Caco-2 (cell line): ENCODE data around the gene ERGIC1. TPM values are rescaled to one million over a fixed set of nuclear protein-coding genes. Genes with fewer than 3 reads are reported as not detected.

Source experiments
- BruUV-seq: library from RNA; stranded (reverse); fragments of 400-500 nt; replicated peaks from 2 replicates; lab custom pipeline; 2021; lab: Mats Ljungman, UMichigan
- CTCF ChIA-PET: fragments of 300-600 bp; sonication (Branson Sonifier 250); formaldehyde crosslinking; loops from one replicate; lab custom pipeline; 2022; ENCODE audit warnings: antibody characterized with exemption; lab: Charles Lee
- POLR2A ChIA-PET: fragments of 300-600 bp; sonication (Branson Sonifier 250); formaldehyde crosslinking; loops from one replicate; lab custom pipeline; 2022; ENCODE audit warnings: antibody characterized with exemption; lab: Charles Lee
- DNase-seq, 2 experiments: peaks; one replicate each; pipeline versions ENCODE4 v3.0.0 to v3.0.0-alpha.2; 2020 to 2022
- H3K27me3 ChIP-seq: replicated peaks from 2 replicates; pipeline ENCODE4 v1.6.0; 2011; ENCODE audit warnings: low read length; ENCODE audit not compliant: control insufficient read depth, insufficient read depth
- H3K36me3 ChIP-seq: 2 replicates; pipeline ENCODE4 v1.5.1; 2011; ENCODE audit warnings: low read length; ENCODE audit not compliant: control insufficient read depth, insufficient read depth
- H3K4me1 ChIP-seq: fragments of 250-450 bp; sonication (Bioruptor Pico); 2 replicates; pipeline ENCODE4 v1.5.1; 2020; ENCODE audit warnings: mild to moderate bottlenecking
- H3K4me3 ChIP-seq: 2 replicates; pipeline ENCODE4 v1.5.1; 2011; ENCODE audit warnings: low read depth, mild to moderate bottlenecking, control low read depth, low read length
- H3K9me3 ChIP-seq: fragments of 250-450 bp; sonication (Bioruptor Pico); 2 replicates; pipeline ENCODE4 v1.5.1; 2020; ENCODE audit warnings: mild to moderate bottlenecking, moderate library complexity
- H3K27ac Mint-ChIP-seq: one replicate; pipeline ENCODE4 v1.8.0; 2022; ENCODE audit warnings: mixed read lengths; ENCODE audit not compliant: unreplicated experiment
- H3K27me3 Mint-ChIP-seq: one replicate; pipeline ENCODE4 v1.8.0; 2022; ENCODE audit warnings: mixed read lengths; ENCODE audit not compliant: insufficient read depth, unreplicated experiment
- H3K36me3 Mint-ChIP-seq: one replicate; pipeline ENCODE4 v1.8.0; 2022; ENCODE audit warnings: mild to moderate bottlenecking, mixed read lengths; ENCODE audit not compliant: insufficient read depth, unreplicated experiment
- H3K4me1 Mint-ChIP-seq: one replicate; pipeline ENCODE4 v1.8.0; 2022; ENCODE audit warnings: low read depth, mixed read lengths; ENCODE audit not compliant: unreplicated experiment
- H3K4me3 Mint-ChIP-seq: one replicate; pipeline ENCODE4 v1.8.0; 2022; ENCODE audit warnings: mild to moderate bottlenecking, moderate library complexity, mixed read lengths; ENCODE audit not compliant: unreplicated experiment
- H3K9me3 Mint-ChIP-seq: one replicate; pipeline ENCODE4 v1.8.0; 2022; ENCODE audit warnings: mixed read lengths; ENCODE audit not compliant: unreplicated experiment
- intact Hi-C: fragments of 100-400 bp; cut with micrococcal nuclease; formaldehyde crosslinking; loops from one replicate; pipeline ENCODE4 v1.10.0; 2022; ENCODE audit not compliant: unreplicated experiment
- total RNA-seq: library from RNA; stranded (reverse); gene quantifications from 2 replicates; pipeline ENCODE4 v1.2.3, GENCODE V29; 2022
- TF ChIP-seq, protein P1 (sequence below), 2 experiments: fragments of 200-600 bp in 1 of 2; IDR thresholded peaks; 1 replicate in 1 of 2; 2 replicates in 1 of 2; pipeline versions ENCODE4 v1.5.1 to v1.8.0; 2011 to 2022; ENCODE audit warnings: antibody characterized with exemption in 1 of 2, control low read depth in 1 of 2, inconsistent platforms in 1 of 2, low read depth in 1 of 2, low read length in 1 of 2, mild to moderate bottlenecking in 1 of 2, moderate library complexity in 1 of 2; ENCODE audit not compliant: insufficient read depth in 1 of 2, severe bottlenecking in 1 of 2, unreplicated experiment in 1 of 2

Gene ERGIC1
- total RNA-seq, 1 experiment from 2014 or later, result 161 TPM

DNA sequence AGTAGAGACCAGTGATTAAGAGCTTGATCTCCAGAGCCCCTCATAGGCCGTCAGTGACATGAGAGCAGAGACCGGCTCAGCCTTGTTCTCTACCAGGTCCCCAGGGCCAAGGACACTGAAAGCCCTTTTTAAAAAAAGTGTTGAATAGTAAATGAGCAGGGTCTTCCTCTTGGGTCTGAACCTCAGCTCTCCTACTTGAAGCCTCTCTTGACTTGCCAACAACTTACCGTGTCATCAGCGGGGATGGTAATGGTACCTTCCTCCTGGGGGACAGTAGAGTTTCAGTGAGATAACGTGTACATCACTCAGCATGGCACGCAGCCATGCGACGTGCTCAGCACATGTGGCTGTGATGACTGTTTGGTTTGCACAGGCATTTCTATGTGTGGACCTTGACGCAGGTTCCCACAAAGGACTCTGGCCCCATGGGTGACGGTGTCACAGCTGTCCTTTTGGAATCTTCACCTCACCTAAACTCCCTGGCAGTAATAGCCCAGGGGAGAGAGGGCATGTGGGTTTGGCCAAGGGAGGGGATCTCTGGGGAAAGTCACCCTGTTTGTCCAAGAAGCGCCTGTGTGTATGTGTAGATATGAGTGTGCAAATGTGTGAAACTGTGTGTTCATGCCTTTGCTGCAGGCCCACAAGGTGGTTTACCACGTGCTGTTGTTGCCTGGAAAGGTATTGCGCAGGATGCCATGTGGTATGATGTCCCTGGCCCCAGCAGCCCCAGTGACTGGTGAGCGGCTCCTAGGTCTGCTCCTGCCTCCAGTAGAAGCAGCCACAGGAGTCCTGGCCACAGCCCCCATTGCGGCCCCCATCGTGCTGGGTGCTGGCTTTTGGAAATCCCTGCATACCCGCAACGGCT lies 18.7 kb downstream of the ERGIC1 start:
- Histone ChIP-seq H3K36me3 (peaks cover 2% of the 10 kb centered on the region), H3K4me1 (peaks cover 33% of the 10 kb centered on the region), H3K27me3 (no peaks in the 10 kb centered on the region), H3K4me3 (no peak overlapping the region), H3K9me3 (no peaks in the 10 kb centered on the region)
- POLR2A ChIA-PET, result no interaction called here
- intact Hi-C loops, result no loop called here
- DNase-seq, result no peak
- Mint-ChIP-seq H3K27me3 (no peaks in the 10 kb centered on the region), H3K36me3 (peaks cover 20% of the 10 kb centered on the region), H3K4me3 (no peak overlapping the region), H3K9me3 (no peaks in the 10 kb centered on the region), H3K27ac (peak overlapping the region; percentile 97), H3K4me1 (peaks cover 34% of the 10 kb centered on the region)
- TF ChIP-seq, protein P1, sequence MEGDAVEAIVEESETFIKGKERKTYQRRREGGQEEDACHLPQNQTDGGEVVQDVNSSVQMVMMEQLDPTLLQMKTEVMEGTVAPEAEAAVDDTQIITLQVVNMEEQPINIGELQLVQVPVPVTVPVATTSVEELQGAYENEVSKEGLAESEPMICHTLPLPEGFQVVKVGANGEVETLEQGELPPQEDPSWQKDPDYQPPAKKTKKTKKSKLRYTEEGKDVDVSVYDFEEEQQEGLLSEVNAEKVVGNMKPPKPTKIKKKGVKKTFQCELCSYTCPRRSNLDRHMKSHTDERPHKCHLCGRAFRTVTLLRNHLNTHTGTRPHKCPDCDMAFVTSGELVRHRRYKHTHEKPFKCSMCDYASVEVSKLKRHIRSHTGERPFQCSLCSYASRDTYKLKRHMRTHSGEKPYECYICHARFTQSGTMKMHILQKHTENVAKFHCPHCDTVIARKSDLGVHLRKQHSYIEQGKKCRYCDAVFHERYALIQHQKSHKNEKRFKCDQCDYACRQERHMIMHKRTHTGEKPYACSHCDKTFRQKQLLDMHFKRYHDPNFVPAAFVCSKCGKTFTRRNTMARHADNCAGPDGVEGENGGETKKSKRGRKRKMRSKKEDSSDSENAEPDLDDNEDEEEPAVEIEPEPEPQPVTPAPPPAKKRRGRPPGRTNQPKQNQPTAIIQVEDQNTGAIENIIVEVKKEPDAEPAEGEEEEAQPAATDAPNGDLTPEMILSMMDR (IDR thresholded peaks at IDR 0.05; ENCODE audit: insufficient read depth in 1 of 2, low read depth in 1 of 2, low read length in 1 of 2, severe bottlenecking in 1 of 2, unreplicated experiment in 1 of 2), result no peak
- BruUV-seq, result no TSS peak
- CTCF ChIA-PET, result interaction anchor here (0.6 kb wide), 1 partner anchor 17 kb away, joined by 3 read pairs; no protein-coding TSS in a partner anchor

DNA sequence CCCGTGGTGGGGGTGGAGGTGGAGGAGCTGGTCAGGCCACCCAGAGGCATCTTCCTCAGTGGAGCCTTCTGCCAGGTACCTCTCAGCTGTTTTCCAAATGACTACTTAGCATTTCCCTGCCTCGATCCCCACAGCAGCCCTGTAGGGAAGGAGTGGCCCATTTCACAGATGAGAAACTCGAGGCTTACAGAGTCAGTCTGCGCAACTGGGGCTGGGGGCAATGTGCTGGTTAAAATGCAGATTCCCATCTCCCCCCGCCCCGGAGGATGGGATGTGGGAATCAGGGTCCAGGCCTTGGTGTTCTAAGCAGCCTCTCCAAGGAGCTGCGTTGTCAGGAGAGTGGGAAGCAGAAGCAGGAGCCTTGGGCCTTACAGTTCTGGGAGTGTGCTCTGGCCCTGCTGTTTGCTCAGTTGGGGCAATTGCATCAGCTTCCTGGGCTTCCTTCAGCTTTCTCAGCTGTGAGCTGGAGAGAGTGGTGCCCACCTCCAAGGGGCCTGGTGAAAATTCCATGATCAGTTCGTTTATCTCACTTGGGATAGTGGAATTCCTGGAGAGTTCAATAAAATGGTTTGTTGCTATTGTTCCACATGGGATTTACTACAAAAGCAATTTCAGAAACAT lies 19.4 kb downstream of the ERGIC1 start:
- Mint-ChIP-seq H3K27me3 (no peaks in the 10 kb centered on the region), H3K36me3 (peaks cover 25% of the 10 kb centered on the region), H3K9me3 (no peaks in the 10 kb centered on the region), H3K4me1 (peaks cover 32% of the 10 kb centered on the region), H3K4me3 (no peak overlapping the region), H3K27ac (peak overlapping the region; percentile 97)
- no peaks in the 10 kb centered on the region for H3K27me3 ChIP-seq
- DNase-seq, result peak in 1 of 2 experiments; percentile 34
- TF ChIP-seq, protein P1 (IDR thresholded peaks at IDR 0.05; ENCODE audit: insufficient read depth in 1 of 2, low read depth in 1 of 2, low read length in 1 of 2, severe bottlenecking in 1 of 2, unreplicated experiment in 1 of 2), result no peak
- H3K9me3 ChIP-seq, result no peaks in the 10 kb centered on the region
- peaks cover 38% of the 10 kb centered on the region for H3K4me1 ChIP-seq
- POLR2A ChIA-PET, result no interaction called here
- no TSS peak for BruUV-seq
- CTCF ChIA-PET, result no interaction called here
- intact Hi-C loops, result no loop called here
- H3K36me3 ChIP-seq, result peaks cover 2% of the 10 kb centered on the region
- no peak overlapping the region for H3K4me3 ChIP-seq

DNA sequence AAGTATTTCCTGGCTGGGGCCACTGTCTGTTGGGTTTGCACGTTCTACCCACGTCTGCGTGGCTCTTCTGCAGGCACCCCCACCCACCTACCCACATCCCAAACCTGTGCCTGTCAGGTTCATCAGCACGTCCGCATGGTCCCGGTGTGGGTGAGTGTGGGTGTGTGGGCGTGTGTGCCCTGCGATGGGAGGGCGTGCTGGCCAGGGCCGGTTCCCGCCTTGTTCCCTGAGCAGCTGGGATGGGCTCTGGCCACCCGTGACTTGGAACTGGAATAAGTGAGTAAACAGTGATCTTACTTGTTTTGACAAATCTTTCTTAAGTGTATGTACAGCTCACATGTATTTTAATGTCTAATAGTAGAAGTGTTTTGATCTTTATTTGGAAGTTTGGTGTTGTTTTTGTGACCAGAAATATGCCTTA lies 20.4 kb downstream of the ERGIC1 start:
- H3K9me3 Mint-ChIP-seq, result no peaks in the 10 kb centered on the region
- no peak overlapping the region for H3K4me3 ChIP-seq
- peak overlapping the region; percentile 97 for H3K27ac Mint-ChIP-seq
- peaks cover 46% of the 10 kb centered on the region for H3K4me1 ChIP-seq
- ChIA-PET CTCF (no interaction called here), POLR2A (no interaction called here)
- no TSS peak for BruUV-seq
- DNase-seq, result no peak
- intact Hi-C loops, result no loop called here
- peaks cover 2% of the 10 kb centered on the region for H3K36me3 ChIP-seq
- no peaks in the 10 kb centered on the region for H3K9me3 ChIP-seq
- no peaks in the 10 kb centered on the region for H3K27me3 Mint-ChIP-seq
- no peaks in the 10 kb centered on the region for H3K27me3 ChIP-seq
- peaks cover 34% of the 10 kb centered on the region for H3K4me1 Mint-ChIP-seq
- H3K36me3 Mint-ChIP-seq, result peaks cover 35% of the 10 kb centered on the region
- no peak overlapping the region for H3K4me3 Mint-ChIP-seq
- TF ChIP-seq, protein P1 (IDR thresholded peaks at IDR 0.05; ENCODE audit: insufficient read depth in 1 of 2, low read depth in 1 of 2, low read length in 1 of 2, severe bottlenecking in 1 of 2, unreplicated experiment in 1 of 2), result no peak
